ENCODE data around the gene SOS1.

- TF ChIP-seq ARNT (IDR thresholded peaks at IDR 0.05), result no peak
- TF ChIP-seq LEF1 (IDR thresholded peaks at IDR 0.05; ENCODE audit: borderline replicate concordance), result no peak
- no peak for TF ChIP-seq FOXK2 (IDR thresholded peaks at IDR 0.05)
Measured at GRCh38 chr2:39123436-39123999, 2.7 kb upstream of the SOS1 start.

Measured in HEK293T (cell line).